Measurements from ENCODE around the gene PRR29.
"Not testable (repeated sequence)": the region's sequence is repeated elsewhere in the genome, so short reads cannot be mapped to it uniquely, and the experiment has no call there.

The PRR29 gene

GRCh38 chr17:63997341-63998048, 656 bp upstream of the PRR29 start:
- DNase-seq (ENCODE audit: low read depth), result no peak

GRCh38 chr17:63998721-63999679, 849 bp downstream of the PRR29 start:
- no peak for DNase-seq (ENCODE audit: low read depth)

GRCh38 chr17:63999680-64000531, 1.8 kb downstream of the PRR29 start:
- no peak for DNase-seq (ENCODE audit: low read depth)

GRCh38 chr17:64001091-64001579, 3.0 kb downstream of the PRR29 start:
- no peak for DNase-seq (ENCODE audit: low read depth)

- no peak for DNase-seq (ENCODE audit: low read depth)
These were observed 3.8 kb downstream of the PRR29 start for GRCh38 chr17:64001763-64002529.

GRCh38 chr17:64002658-64003525, 4.7 kb downstream of the PRR29 start:
- no peak for DNase-seq (ENCODE audit: low read depth)

GRCh38 chr17:64003526-64004121, 5.5 kb downstream of the PRR29 start:
- DNase-seq (ENCODE audit: low read depth), result no peak

GRCh38 chr17:64004218-64004770, 6.1 kb downstream of the PRR29 start:
- DNase-seq (ENCODE audit: low read depth), result no peak

- DNase-seq (ENCODE audit: low read depth), result no peak
These were observed 7.0 kb downstream of the PRR29 start for GRCh38 chr17:64004903-64005733.

GRCh38 chr17:64005734-64006167, 7.6 kb downstream of the PRR29 start:
- DNase-seq (ENCODE audit: low read depth), result no peak

- no peak for DNase-seq (ENCODE audit: low read depth)
These were observed 8.4 kb downstream of the PRR29 start for GRCh38 chr17:64006361-64007088.

GRCh38 chr17:64007089-64007837, 9.1 kb downstream of the PRR29 start:
- DNase-seq (ENCODE audit: low read depth), result not testable (repeated sequence)

- DNase-seq (ENCODE audit: low read depth), result no peak
These were observed 9.7 kb downstream of the PRR29 start for GRCh38 chr17:64007838-64008282.

- DNase-seq (ENCODE audit: low read depth), result no peak
These were observed 10.2 kb downstream of the PRR29 start for GRCh38 chr17:64008346-64008745.

GRCh38 chr17:64008830-64009229, 10.7 kb downstream of the PRR29 start:
- DNase-seq (ENCODE audit: low read depth), result no peak

GRCh38 chr17:64009571-64010402, 11.6 kb downstream of the PRR29 start:
- DNase-seq (ENCODE audit: low read depth), result no peak
